Neuron (in vitro differentiated cells): ENCODE results near the gene A1CF.
"Not testable (repeated sequence)": the region's sequence is repeated elsewhere in the genome, so short reads cannot be mapped to it uniquely, and the experiment has no call there.

ENCODE experiments used
- H2AFZ ChIP-seq: one replicate; pipeline ENCODE4 v1.6.1; 2013; ENCODE audit warnings: low read depth, mild to moderate bottlenecking, inconsistent platforms, low read length, moderate library complexity
- H3K27me3 ChIP-seq: one replicate; pipeline ENCODE4 v1.6.1; 2013; ENCODE audit warnings: low read length; ENCODE audit not compliant: insufficient read depth
- H3K36me3 ChIP-seq: one replicate; pipeline ENCODE4 v1.6.1; 2013; ENCODE audit warnings: low read length; ENCODE audit not compliant: insufficient read depth
- H3K4me1 ChIP-seq: one replicate; pipeline ENCODE4 v1.6.1; 2013; ENCODE audit warnings: low read length; ENCODE audit not compliant: insufficient read depth
- H3K4me3 ChIP-seq: 2 replicates; pipeline ENCODE4 v1.5.1; 2013; ENCODE audit warnings: mild to moderate bottlenecking, low read length, moderate library complexity
- H3K9me3 ChIP-seq: one replicate; pipeline ENCODE4 v1.6.1; 2013; ENCODE audit warnings: low read length

A1CF gene

DNA sequence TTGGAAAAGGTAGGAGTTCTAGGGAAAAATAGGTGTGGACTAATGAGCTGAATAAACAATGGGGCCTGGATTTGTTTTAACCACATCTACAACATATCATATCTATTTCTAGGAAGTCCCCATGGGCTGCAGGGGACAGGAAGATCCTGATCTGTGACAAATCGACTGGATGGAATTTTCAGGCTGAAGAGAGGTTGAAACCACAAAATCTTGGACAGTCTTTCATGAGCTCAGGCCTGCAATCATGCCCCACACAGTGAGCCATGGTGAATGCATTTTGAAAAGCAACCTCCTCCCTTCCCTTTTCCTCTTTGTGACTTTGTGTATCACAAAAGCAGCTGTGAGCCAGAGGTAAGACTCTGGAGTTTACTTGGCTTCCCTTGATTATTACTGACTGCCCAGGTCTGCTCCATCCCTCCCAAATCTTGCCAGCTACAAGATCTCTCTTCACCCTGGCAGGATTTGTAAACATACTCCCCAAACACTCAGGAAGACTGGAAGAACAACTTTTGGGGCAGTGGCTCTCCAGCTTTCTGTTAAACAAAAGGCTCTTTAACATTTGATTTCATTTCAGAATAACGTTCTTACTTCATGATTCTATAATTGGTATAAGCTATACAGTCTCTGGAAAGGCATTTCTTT is 79.3 kb downstream of the A1CF start:
- H3K27me3 ChIP-seq: no peaks in the 10 kb centered on the region
- H3K36me3 ChIP-seq: no peaks in the 10 kb centered on the region
- no peaks in the 10 kb centered on the region for H3K9me3 ChIP-seq
- no peak overlapping the region for H2AFZ ChIP-seq
- H3K4me3 ChIP-seq: no peak overlapping the region
- H3K4me1 ChIP-seq: peaks cover 14% of the 10 kb centered on the region

DNA sequence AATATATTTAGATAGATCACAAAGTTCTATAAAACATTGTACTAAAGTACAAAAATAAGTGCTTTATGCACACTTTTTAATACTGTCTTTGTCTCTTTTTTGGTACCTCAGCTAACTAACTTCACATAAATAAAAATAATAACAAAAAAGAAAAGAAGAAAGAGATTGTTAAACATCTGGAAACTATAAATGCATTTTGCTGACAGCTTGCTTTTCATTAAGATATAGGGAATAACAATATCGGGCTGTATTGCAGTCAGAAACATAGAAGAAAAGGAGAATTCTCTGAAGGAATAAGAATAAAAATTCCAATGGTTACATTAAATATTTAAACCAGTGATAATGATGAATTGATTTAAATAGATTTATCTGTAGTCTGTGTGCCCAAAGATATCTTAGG is 85.8 kb downstream of the A1CF start:
- H3K9me3 ChIP-seq: no peaks in the 10 kb centered on the region
- no peaks in the 10 kb centered on the region for H3K36me3 ChIP-seq
- no peaks in the 10 kb centered on the region for H3K4me1 ChIP-seq
- no peaks in the 10 kb centered on the region for H3K27me3 ChIP-seq
- H3K4me3 ChIP-seq: no peak overlapping the region
- H2AFZ ChIP-seq: no peak overlapping the region

- Histone ChIP-seq H2AFZ (no peak overlapping the region), H3K36me3 (no peaks in the 10 kb centered on the region), H3K4me3 (no peak overlapping the region), H3K27me3 (no peaks in the 10 kb centered on the region), H3K9me3 (no peaks in the 10 kb centered on the region), H3K4me1 (no peaks in the 10 kb centered on the region)
Observed at GRCh38 chr10:50798297-50798696, 87.1 kb downstream of the A1CF start.

DNA sequence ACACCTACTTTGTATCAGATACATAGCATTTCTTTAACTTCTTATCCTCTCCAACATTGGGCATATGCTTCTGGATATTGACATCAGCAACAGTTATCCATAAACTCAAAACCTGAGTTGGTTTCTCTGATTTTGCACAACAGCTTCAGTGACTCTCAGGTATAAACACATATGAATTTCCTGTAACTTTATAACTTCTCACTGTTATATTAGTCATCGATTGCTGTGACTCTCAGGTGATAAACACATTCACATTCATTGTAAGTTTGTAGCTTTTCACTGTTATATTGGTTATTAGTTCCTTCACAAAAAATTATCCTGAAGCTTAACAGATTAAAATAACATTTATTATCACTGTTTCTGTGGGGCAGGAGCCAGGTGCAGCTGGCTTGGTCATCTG is 88.7 kb downstream of the A1CF start:
- Histone ChIP-seq H3K9me3 (no peaks in the 10 kb centered on the region), H3K36me3 (no peaks in the 10 kb centered on the region), H3K4me3 (no peak overlapping the region), H2AFZ (no peak overlapping the region), H3K4me1 (no peaks in the 10 kb centered on the region), H3K27me3 (no peaks in the 10 kb centered on the region)

- Histone ChIP-seq H3K9me3 (no peaks in the 10 kb centered on the region), H2AFZ (no peak overlapping the region), H3K4me1 (no peaks in the 10 kb centered on the region), H3K4me3 (no peak overlapping the region), H3K36me3 (no peaks in the 10 kb centered on the region), H3K27me3 (no peaks in the 10 kb centered on the region)
Observed at GRCh38 chr10:50794490-50794889, 90.9 kb downstream of the A1CF start.

DNA sequence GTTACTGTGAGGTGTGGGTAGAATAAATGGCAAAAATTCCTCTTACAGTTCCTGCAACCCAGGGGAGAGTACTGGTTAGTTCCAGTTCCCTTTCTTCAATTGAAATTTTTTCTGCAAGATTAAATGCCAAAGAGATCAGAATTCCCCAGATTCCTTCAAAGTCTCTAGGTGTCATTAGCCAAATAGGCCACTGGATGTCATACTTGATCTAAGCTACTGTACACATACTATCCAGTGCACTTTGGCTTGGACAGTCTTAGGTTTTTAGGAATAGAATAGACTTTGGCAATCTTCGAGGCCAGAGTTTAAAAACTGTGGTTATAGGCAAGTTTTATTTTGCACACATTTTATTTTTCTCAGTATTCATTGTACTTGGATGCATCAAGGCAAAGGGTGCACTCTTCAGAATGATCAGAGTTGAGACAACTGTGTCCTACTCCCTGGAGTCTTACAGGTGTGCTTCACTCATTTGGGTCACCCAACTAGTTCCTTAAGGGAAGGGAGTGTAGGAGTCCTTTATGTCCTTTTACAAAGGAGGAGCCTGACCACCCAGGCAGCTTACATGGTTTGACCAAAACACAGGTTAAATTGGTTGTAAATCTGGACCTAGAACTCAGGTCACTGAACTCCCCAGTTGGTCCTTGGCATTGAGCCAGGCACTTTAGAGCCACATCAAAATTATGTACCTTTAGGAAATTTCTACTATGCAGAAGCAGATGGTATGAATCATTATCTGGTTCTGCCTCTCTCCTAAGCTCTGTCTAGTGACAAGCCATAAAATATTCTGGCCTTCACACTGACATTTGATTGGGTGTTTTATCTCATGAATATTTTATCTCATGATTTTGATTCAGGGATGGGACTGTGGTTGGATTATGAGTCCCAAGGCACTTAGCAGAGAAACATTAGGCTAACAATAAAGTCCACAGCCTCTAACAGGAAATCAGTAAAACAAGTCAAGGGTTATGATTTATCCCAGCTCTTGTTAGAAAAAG is 96.2 kb downstream of the A1CF start:
- H3K4me1 ChIP-seq: no peaks in the 10 kb centered on the region
- H3K4me3 ChIP-seq: no peak overlapping the region
- peak overlapping the region; percentile 55 for H2AFZ ChIP-seq
- H3K36me3 ChIP-seq: no peaks in the 10 kb centered on the region
- H3K27me3 ChIP-seq: no peaks in the 10 kb centered on the region
- H3K9me3 ChIP-seq: no peaks in the 10 kb centered on the region

- not testable (repeated sequence) for H3K9me3 ChIP-seq, H3K36me3 ChIP-seq
Observed at GRCh38 chr10:50787962-50788361, 97.5 kb downstream of the A1CF start.

GRCh38 chr10:50782017-50782416 is 103.4 kb downstream of the A1CF start:
- H3K9me3 ChIP-seq, H2AFZ ChIP-seq, H3K27me3 ChIP-seq, H3K4me1 ChIP-seq, H3K4me3 ChIP-seq, H3K36me3 ChIP-seq: not testable (repeated sequence)

More at GRCh38 chr10:50787962-50788361, 97.5 kb downstream of the A1CF start:
- not testable (repeated sequence) for H2AFZ ChIP-seq, H3K4me3 ChIP-seq, H3K4me1 ChIP-seq, H3K27me3 ChIP-seq

GRCh38 chr10:50780036-50780435 is 105.4 kb downstream of the A1CF start:
- H3K9me3 ChIP-seq, H3K4me3 ChIP-seq, H3K36me3 ChIP-seq: not testable (repeated sequence)

DNA sequence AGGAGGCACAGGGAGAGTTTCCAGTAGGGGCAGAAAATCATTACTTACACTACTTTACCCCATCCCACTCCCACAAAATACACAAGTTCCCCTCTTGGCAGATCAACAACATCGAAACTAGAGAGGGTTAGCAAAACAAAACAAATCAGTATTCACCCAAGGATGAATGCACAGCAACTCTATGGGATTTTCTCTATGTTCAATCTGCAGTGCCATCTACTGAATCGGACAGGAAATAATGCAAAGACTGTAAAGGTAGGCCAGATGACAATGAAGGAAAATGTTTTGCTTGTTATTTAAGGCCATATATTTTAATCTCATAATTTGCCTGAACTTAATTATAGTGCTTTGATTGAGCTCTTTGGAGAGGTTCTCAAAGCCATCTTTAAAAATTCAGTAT is 110.6 kb downstream of the A1CF start:
- H3K4me3 ChIP-seq, H2AFZ ChIP-seq, H3K27me3 ChIP-seq, H3K4me1 ChIP-seq, H3K9me3 ChIP-seq, H3K36me3 ChIP-seq: not testable (repeated sequence)

More at GRCh38 chr10:50780036-50780435, 105.4 kb downstream of the A1CF start:
- H3K4me1 ChIP-seq, H2AFZ ChIP-seq, H3K27me3 ChIP-seq: not testable (repeated sequence)

DNA sequence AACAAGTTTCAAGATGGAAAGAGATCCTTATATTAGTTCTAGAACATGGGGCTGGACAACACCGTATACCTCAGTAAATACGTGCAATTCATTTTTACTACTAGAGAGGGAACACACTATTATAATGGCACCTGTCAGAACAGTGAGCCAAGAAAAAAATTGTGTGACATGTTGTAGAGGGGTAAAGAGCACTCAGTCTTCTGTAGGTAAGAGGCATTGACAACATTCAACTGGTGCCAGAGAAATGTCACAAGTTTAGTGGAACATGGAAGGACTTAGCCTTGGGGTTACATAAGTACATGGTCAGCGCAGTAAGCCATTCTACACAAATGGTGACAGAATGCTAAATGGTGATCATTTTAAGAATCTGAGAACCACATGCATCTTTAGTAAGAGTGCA is 113.4 kb downstream of the A1CF start:
- not testable (repeated sequence) for H3K9me3 ChIP-seq, H3K4me3 ChIP-seq, H3K36me3 ChIP-seq, H2AFZ ChIP-seq, H3K4me1 ChIP-seq, H3K27me3 ChIP-seq

DNA sequence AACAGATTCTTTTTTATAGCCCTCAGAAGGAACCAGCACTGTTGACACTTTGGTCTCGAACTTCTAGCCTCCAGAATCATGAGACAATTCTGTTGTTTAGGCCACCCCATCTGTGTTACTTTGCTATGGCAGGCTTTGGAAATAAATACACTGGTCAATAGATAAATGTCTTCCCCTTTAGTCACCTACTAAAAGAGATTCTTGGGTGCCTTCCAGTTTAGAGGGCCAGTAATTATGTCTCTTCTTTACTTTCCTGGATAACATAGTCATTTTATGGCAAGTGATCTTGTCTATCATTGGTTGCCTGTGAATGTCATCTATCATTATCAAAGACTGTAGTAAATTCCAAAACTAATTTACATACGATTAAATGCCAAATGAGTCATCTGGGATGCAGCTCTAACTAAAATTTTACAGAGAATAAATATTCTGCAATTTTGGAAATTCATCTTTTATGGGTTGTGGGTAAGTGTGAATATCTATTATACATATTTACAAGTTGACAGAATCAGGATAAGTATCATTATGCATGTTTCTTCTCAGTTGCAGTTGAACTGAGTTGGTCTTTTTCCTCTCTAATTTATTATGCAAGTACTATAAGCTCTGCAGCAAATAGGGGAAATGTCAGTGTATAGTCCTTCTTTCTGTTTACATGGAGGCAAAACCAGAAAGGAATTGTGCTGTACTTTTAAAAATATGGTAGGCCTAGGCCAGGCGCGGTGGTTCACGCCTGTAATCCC is 118.5 kb downstream of the A1CF start:
- not testable (repeated sequence) for H2AFZ ChIP-seq, H3K4me1 ChIP-seq, H3K27me3 ChIP-seq, H3K4me3 ChIP-seq, H3K36me3 ChIP-seq, H3K9me3 ChIP-seq
